GM13976 (cell line): Measurements from ENCODE around the gene ASTN2.

Experiments
- DNase-seq: peaks from one replicate; pipeline ENCODE4 v3.0.0; 2012; ENCODE audit warnings: low spot score
- in situ Hi-C: fragments of 300-500 bp; cut with MboI; formaldehyde crosslinking; loops from one replicate; pipeline ENCODE4 v1.12.0; 2022; ENCODE audit warnings: low sequenced_read_pairs, mixed read lengths, inconsistent platforms; ENCODE audit not compliant: unreplicated experiment
- TF ChIP-seq, protein P1 (sequence below): IDR thresholded peaks from 2 replicates; pipeline ENCODE4 v1.5.1; 2012; ENCODE audit warnings: borderline replicate concordance, mild to moderate bottlenecking; ENCODE audit not compliant: insufficient read depth; ENCODE audit errors: extremely low read depth, missing control alignments, control extremely low read depth

ASTN2 gene

DNA sequence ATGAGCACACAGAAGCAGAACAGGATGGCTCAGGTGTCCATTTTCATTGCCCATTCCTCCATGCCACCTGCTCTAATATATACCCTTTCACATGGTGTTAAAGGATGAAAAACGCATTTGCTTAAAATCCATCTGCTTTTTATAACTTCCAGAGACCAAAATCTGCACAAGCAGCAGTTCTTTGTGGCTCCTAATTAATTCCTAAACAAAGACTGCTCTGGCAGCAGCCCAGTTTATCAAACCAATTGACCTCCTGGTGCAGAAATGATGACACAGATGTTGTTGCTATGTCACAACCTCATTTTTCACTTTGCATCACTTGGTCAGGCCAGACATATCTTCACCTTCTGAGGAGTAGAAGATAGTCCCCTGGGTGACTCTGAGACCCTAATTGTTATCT, 141.2 kb downstream of the ASTN2 start:
- in situ Hi-C loops, result no loop called here
- DNase-seq, result no peak
- TF ChIP-seq, protein P1, sequence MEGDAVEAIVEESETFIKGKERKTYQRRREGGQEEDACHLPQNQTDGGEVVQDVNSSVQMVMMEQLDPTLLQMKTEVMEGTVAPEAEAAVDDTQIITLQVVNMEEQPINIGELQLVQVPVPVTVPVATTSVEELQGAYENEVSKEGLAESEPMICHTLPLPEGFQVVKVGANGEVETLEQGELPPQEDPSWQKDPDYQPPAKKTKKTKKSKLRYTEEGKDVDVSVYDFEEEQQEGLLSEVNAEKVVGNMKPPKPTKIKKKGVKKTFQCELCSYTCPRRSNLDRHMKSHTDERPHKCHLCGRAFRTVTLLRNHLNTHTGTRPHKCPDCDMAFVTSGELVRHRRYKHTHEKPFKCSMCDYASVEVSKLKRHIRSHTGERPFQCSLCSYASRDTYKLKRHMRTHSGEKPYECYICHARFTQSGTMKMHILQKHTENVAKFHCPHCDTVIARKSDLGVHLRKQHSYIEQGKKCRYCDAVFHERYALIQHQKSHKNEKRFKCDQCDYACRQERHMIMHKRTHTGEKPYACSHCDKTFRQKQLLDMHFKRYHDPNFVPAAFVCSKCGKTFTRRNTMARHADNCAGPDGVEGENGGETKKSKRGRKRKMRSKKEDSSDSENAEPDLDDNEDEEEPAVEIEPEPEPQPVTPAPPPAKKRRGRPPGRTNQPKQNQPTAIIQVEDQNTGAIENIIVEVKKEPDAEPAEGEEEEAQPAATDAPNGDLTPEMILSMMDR, result no peak

DNA sequence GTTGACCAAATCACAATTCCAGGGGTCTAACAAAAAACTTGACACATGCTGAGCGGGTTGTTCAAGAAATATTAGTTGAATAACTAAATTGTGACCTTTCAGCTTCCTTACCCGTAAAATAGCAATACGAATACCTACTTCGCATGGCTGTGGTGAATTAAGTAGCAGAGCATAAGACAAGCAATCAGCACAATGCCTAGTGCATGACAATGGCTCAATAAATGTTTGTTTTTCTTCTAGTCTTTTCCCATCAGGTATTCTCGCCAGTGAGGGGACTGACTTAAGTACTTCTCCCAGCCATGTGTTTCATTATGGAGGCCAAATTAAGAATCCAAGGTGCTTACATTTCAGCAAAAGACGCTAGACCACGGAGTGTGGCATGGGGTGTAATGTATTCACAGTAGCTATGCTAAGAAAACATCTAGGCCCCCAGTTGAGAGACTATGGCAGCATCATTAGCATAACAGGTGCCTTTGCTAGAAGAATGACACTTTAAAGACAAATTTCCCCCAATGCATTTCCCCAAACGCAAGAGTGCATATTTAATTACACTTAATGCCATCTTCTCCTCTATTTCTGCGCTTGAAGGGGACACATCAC, 145.9 kb downstream of the ASTN2 start:
- no peak for DNase-seq
- TF ChIP-seq, protein P1, result no peak
- in situ Hi-C loops, result no loop called here

GRCh38 chr9:117266855-117267497, 147.9 kb downstream of the ASTN2 start:
- DNase-seq, result no peak
- in situ Hi-C loops, result no loop called here
- TF ChIP-seq, protein P1, result no peak

DNA sequence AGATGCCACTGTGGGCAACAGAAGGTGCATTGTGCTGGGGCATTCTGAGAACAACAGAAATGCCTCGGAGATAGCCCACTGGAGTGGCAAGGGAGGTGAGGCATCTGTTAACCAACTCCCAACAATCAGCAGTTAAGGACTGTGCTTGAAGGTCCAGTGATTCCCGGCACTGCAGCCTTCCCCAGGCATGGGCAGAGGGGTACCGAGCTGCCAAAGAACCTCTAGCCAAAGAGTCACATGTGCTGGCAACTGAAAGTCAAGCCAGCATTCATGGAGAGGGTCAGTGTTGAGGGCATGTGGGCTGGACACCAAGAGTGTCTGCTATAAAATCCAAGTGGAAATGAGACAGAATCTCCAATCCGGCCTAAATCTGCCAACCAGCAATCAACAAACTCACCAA, 149.6 kb downstream of the ASTN2 start:
- in situ Hi-C loops, result no loop called here
- no peak for DNase-seq
- TF ChIP-seq, protein P1, result no peak

DNA sequence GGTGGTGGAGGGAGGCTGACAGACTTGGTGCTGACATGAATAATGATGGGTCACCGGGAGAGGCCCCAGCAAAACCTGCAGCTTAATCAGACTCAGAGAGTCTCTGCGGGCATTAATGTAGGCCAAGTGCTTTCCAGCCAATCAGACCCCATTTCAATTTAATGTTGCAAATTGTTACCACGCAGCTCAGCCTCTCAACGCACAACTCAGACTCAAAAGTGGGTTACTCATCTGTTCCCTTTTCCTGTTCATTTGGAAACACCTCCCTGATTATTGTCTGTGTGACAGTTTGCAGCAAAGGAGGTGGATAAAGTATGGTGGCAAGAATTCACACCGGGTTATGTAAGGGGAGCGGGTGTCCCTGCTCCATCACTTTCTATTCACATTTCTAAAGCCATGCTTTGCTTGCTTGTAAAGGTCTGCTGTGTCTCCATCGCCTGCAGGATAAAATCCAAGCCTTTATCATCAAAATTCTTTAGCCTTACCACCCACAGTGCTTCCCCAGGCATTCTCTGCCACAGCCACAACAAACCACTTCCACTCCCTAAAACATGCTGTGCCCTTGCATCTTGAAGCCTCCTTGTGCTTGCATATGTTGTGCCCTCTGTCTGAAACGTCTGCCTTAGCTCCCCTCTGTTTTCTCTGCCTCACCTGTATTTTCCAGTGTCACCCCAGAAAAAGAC, 156.5 kb downstream of the ASTN2 start:
- in situ Hi-C loops, result no loop called here
- TF ChIP-seq, protein P1, result no peak
- no peak for DNase-seq

DNA sequence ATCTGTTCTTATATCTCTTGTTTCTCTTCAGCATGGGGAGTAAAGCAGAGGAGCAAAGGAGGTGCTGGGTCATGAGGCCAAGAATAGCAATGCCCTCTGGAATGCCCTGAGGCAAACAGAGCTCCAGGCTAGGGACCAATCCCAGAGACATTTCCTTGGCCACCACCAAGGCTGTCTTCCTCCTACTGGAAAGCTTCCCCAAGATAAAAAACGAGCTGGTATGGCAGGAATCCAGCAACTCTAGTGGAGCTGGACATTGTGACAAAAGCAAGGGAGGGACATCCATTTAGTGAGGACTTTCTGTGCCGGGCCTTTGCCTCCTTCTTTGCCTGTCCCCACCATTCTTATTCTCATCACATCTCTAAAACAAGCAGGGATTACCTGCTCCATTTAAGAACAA, 161.6 kb downstream of the ASTN2 start:
- DNase-seq, result no peak
- TF ChIP-seq, protein P1, result no peak
- in situ Hi-C loops, result no loop called here
